ENCODE data around the gene KHDC4. TPM values are rescaled to one million over a fixed set of nuclear protein-coding genes. Genes with fewer than 3 reads are reported as not detected.

KHDC4 gene
- total RNA-seq, 1 donor from 2014 or later, result 52.4 TPM

Small RNA genes lying within 50 kb of the gene (small RNA-seq; reads per million reads assigned to genes)
- gene MIR6738 (ENCODE audit: low replicate concordance), result 0.05 reads per million
- not detected for gene RF00015 (ENCODE audit: low replicate concordance)
- gene SCARNA4 (ENCODE audit: low replicate concordance), result not detected
- 42.3 reads per million, percentile 96 among the genes with 10 or more reads in this experiment for gene SNORA80E (ENCODE audit: low replicate concordance)

Other genes starting within 250 kb of the KHDC4 start
- gene YY1AP1, start 245.6 kb downstream of the KHDC4 start, total RNA-seq, result 168 TPM
- gene DAP3, start 245.3 kb downstream of the KHDC4 start, total RNA-seq, result 78.6 TPM
- gene GON4L, start 77.2 kb downstream of the KHDC4 start, total RNA-seq, result 41.3 TPM
- 26.2 TPM for gene SYT11, start 74.8 kb downstream of the KHDC4 start, total RNA-seq
- 32.6 TPM for gene RIT1, start 23.1 kb downstream of the KHDC4 start, total RNA-seq
- gene RXFP4, start 7.2 kb upstream of the KHDC4 start, total RNA-seq, result not detected
- 115 TPM for gene ARHGEF2, start 44.1 kb upstream of the KHDC4 start, total RNA-seq
- gene SSR2, start 86.5 kb upstream of the KHDC4 start, total RNA-seq, result 282 TPM
- 29.1 TPM for gene UBQLN4, start 119.4 kb upstream of the KHDC4 start, total RNA-seq
- gene LAMTOR2, start 120.4 kb upstream of the KHDC4 start, total RNA-seq, result 31.8 TPM
- gene RAB25, start 126.7 kb upstream of the KHDC4 start, total RNA-seq, result 13.3 TPM
- 4.0 TPM for gene MEX3A, start 148.1 kb upstream of the KHDC4 start, total RNA-seq
- gene LMNA, start 180.3 kb upstream of the KHDC4 start, total RNA-seq, result 721 TPM
- gene SEMA4A, start 219.2 kb upstream of the KHDC4 start, total RNA-seq, result 5.5 TPM

All from tongue (tissue), 2 donors.